Measurements from ENCODE around the gene MAP1LC3A. TPM values are rescaled to one million over a fixed set of nuclear protein-coding genes. Genes with fewer than 3 reads are reported as not detected.

Gene MAP1LC3A
- total RNA-seq, 2 donors from 2014 or later = 76.7 to 85.7 TPM

DNA sequence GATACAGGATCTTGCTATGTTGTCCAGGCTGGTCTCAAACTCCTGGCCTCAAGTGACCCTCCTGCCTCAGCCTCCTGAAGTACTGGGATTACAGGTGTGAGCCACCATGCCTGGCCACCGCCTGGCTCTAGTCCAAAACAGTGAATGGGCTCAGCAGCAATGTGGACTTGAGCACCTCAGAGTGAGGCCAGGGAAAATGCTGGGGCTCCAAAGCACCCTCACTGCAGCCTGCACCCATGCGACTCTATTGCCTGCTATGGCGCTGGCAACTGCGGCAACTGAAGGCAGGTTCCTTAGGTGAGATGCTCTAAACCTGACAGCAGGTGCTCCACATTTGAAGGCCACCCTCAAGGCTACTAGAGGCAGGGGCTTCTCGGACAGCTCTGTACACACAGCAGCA lies 26.5 kb downstream of the MAP1LC3A start:
- no peak for ATAC-seq
- no peak for DNase-seq
- intact Hi-C loops (cut with DNase I) = loop anchor here in 1 of 2 donors (10.0 kb wide), 1 partner anchor 120 kb away; the partner anchor contains the start of gene TP53INP2

DNA sequence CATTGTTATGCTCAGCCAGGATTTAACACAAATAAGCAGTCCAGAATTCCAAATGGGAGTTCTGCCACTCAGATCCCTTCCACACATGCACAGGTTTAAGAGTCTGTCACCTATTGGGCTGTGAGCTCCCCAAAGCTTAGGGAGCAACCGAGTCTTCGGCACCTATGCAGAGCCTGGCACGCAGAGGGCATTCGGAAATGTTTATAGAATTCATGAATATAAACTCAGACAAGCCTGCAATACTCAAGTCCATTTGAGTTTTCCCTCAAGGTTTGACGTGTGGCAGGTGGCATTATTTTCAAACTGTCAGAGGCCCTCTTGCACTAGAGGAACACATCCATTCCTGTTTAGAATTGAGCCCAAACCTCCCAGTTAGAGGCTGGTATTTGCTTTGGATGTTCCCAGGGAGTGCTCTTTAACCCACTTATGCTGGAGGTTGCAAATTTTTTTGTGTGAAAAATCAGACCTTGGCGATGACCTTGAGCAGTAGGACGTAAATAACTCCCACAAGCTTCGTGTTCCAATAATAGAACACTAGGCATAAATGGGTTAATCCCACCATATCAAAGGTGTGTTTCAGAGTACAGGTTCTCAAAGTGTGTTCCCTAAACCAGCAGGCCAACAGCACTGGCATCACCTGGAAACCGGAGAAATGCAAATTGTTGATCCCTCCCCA lies 28.1 kb downstream of the MAP1LC3A start:
- ATAC-seq = no peak
- intact Hi-C loops (cut with DNase I) = loop anchor here in 1 of 2 donors (10.0 kb wide), 1 partner anchor 118 kb away; the partner anchor contains the start of gene TP53INP2

DNA sequence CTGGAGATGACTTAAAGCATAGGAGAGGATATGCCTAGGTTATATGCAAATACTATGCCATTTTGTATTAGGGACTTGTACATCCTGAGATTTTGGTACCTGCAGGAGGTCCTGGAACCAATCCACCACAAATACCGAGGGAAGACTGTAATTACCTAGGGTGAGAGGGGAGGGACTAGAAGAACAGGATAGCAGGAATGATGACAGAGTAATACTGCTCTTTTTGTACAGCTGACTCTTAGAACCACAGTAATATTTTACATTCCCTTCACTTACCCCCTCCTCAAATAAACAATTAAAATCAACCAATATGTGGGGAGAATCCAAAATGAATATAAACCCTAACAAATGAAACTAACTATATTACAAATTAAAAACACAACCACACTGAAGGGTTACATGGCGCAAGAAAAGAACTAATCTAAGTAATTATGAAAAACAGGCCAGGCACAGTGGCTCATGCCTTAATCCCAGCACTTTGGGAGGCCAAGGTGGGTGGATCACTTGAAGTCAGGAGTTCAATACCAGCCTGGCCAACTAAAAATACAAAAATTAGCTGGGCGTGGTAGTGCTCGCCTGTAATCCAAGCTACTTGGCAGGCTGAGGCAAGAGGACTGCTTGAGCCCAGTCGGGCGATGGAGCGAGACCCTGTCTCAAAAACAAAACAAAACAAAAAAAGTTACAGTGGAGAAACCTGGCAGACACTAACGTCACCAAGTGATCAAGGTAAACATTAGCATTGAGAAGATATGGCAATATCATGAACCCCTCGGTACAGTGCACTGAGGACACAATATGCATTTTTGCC lies 37.1 kb downstream of the MAP1LC3A start:
- ATAC-seq (no peak), DNase-seq (no peak)
- intact Hi-C loops (cut with DNase I) = no loop called here

More for the DNA sequence above, 28.1 kb downstream of the MAP1LC3A start:
- no peak for DNase-seq

DNA sequence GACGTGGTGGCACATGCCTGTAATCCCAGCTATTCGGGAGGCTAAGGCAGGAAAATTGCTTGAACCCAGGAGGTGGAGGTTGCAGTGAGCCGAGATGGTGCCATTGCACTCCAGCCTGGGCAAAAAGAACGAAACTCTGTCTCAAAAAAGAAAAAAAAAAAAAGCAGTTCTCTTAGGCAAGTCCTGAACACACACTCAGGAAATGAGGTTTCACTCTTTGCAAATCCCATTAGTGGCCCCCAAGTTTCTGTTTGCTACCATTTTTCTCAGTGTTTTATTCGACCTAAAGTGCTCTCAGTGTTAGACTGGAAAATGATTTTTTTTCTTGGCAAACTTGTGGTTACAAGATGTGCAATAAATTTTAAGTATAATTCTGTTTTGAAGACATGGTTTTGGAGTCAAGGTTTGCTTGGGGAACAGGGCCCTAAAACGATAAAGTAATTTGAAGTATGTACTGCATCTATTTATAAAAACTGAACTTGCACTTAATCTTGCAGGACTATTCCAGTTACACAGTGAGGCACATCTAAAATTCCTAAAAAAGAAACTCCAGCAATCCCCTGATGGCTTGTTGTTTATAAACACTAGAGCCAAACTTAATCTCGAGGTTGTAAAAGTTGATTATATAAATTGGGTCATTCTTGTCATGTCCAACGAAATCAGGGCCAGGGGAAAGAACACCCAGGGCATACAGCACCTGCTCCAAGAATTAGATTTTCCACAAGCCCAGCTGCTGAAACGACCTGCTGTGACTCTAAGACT lies 42.6 kb downstream of the MAP1LC3A start:
- DNase-seq (no peak), ATAC-seq (peak in 1 of 2 donors; percentile 57)
- intact Hi-C loops (cut with DNase I) = no loop called here

DNA sequence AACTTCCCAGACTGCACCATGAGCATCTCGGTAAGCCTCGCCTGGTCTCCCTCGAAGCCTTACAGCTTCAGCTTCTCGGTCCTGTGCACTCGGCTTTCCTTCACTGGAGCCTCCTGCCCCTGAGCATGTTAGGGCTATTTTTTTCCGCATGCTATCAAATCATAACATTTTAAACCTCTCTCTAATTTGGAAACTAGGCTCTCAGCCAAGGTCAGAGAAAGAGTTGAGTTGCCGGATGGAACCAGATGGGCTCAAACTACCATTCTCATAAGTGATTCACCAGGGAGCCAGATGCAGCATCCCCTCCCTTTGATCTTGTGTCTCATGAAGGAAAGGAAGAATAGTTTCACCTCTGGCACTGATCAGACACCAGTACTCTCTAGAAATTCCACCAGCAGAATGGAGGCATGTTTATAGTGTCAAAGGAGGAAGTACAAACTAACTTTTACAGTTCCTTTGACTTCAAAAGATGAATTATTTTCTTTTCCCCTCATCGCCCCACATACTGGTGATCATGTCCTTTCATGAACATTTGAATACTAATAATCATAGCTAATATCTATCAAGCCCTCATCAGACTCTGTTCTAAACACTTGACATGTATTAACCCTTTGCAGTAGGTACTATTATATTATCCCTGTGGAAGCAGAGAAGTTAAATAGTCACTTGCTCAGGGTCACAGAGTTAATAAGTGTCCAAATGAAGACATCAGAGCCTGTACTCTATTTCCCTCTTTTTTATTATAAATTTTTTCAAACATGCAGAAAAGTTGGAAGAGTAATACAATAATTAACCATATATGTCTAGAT lies 46.7 kb downstream of the MAP1LC3A start:
- intact Hi-C loops (cut with DNase I) = no loop called here
- DNase-seq = no peak
- peak in 1 of 2 donors; percentile 46 for ATAC-seq

DNA sequence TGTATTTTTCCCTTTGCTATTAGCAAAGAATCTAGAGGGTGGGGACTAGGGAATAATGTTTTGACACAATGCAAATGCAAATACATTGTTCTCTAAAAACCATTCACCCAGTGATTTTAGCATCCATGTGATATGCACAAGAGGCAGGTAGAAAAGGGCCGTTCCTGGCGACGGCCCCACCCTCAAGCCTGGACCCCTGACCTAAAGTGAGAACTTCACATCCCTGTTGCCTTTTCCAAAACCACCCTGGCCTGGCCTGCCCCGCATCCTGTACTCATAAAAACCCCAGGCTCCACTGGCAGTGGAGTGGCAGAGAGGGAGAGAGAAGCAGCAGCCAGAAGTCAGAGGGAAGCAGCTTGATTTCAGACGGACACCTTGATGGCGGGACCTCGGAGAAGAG lies 48.5 kb downstream of the MAP1LC3A start:
- intact Hi-C loops (cut with DNase I) = no loop called here
- DNase-seq = no peak
- ATAC-seq = no peak

Other genes with a start within 250 kb of the MAP1LC3A start
- gene ITCH, start 195.4 kb upstream of the MAP1LC3A start, total RNA-seq = 10 to 100 TPM; 38.8 to 45.6 TPM
- gene DYNLRB1, start 42.3 kb upstream of the MAP1LC3A start, total RNA-seq = 100 to 1,000 TPM; 138 to 141 TPM
- gene PIGU, start 118.4 kb downstream of the MAP1LC3A start, total RNA-seq = 10 to 100 TPM; 14.1 to 14.8 TPM
- 100 to 1,000 TPM in 1 of 2 donors, 10 to 100 TPM in 1; 85.0 to 117 TPM for gene TP53INP2, start 145.6 kb downstream of the MAP1LC3A start, total RNA-seq

Data from left cardiac atrium (tissue), 4 donors.